Neuron (in vitro differentiated cells): ENCODE data around the gene MRPL14.

Source experiments
- H2AFZ ChIP-seq: one replicate; pipeline ENCODE4 v1.6.1; 2013; ENCODE audit warnings: low read depth, mild to moderate bottlenecking, inconsistent platforms, low read length, moderate library complexity
- H3K27me3 ChIP-seq: one replicate; pipeline ENCODE4 v1.6.1; 2013; ENCODE audit warnings: low read length; ENCODE audit not compliant: insufficient read depth
- H3K36me3 ChIP-seq: one replicate; pipeline ENCODE4 v1.6.1; 2013; ENCODE audit warnings: low read length; ENCODE audit not compliant: insufficient read depth
- H3K4me1 ChIP-seq: one replicate; pipeline ENCODE4 v1.6.1; 2013; ENCODE audit warnings: low read length; ENCODE audit not compliant: insufficient read depth
- H3K4me3 ChIP-seq: 2 replicates; pipeline ENCODE4 v1.5.1; 2013; ENCODE audit warnings: mild to moderate bottlenecking, low read length, moderate library complexity
- H3K9me3 ChIP-seq: one replicate; pipeline ENCODE4 v1.6.1; 2013; ENCODE audit warnings: low read length

The MRPL14 gene

DNA sequence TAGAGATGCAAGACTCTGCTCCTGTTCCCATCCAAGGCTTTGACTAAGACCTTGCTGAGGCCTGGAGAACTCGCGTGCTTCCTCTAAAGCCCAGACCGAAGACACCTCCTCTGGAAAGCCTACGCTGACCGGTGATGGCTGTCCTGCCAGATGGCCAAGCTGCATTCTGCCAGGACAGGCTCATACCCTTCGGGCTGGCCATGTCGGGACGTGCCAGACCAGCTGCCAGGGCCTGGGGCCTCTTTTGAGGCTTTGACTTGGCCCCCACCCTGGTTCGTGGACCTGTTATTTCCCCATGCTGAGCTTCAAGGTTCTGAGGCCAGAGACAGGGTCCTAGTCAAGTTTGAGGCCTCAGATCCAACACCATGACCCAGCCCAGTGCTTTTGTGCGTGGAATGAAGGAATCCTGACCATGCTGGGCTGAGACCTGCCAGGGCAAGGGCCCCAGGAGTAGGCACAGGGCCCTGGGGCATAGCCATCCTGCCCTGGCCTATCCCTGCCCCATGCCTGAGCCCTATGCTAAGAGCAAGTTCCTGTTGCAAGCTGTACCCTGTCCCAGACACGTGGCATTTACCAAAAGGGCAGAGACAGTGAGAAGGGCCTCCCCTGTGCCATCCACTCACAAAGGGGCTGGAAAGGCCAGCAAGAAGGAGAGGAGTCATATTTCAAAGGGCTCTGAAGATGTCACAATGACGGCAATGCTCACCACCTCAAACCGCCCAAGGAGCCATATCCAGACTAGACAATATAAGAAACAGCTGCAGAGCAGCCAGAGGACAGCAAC is 42.8 kb downstream of the MRPL14 start:
- Histone ChIP-seq H3K36me3 (peaks cover 3% of the 10 kb centered on the region), H2AFZ (no peak overlapping the region), H3K4me3 (no peak overlapping the region), H3K9me3 (no peaks in the 10 kb centered on the region), H3K27me3 (no peaks in the 10 kb centered on the region), H3K4me1 (peaks cover 6% of the 10 kb centered on the region)

GRCh38 chr6:44082872-44083321 is 44.4 kb downstream of the MRPL14 start:
- Histone ChIP-seq H3K27me3 (no peaks in the 10 kb centered on the region), H3K36me3 (no peaks in the 10 kb centered on the region), H2AFZ (no peak overlapping the region), H3K4me1 (peaks cover 6% of the 10 kb centered on the region), H3K9me3 (no peaks in the 10 kb centered on the region), H3K4me3 (no peak overlapping the region)

DNA sequence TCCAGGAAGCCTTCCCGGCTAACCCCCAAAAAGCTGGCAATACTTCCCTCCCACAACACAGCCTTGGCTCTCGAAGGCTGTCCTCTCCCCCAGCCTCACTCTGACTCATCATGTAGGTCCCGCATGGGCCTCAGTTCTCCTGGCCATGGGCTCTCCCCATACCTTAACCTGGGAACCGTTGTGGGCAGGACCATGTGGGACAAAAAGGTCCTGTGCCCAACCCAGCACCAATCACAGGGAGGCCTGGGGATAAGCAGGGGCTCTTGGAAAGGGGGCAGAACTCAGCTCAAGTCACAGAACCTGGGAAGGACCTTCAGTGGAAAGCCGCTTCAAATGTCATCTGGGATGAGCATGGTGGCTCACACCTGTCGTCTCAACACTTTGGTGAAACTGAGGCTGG is 45.5 kb downstream of the MRPL14 start:
- Histone ChIP-seq H2AFZ (no peak overlapping the region), H3K9me3 (no peaks in the 10 kb centered on the region)

GRCh38 chr6:44080561-44081521 is 46.4 kb downstream of the MRPL14 start:
- Histone ChIP-seq H3K36me3 (no peaks in the 10 kb centered on the region), H3K27me3 (peaks cover 13% of the 10 kb centered on the region), H3K4me1 (peaks cover 14% of the 10 kb centered on the region), H3K4me3 (no peak overlapping the region), H2AFZ (no peak overlapping the region), H3K9me3 (no peaks in the 10 kb centered on the region)

More for the DNA sequence above, 45.5 kb downstream of the MRPL14 start:
- H3K27me3 ChIP-seq: peaks cover 6% of the 10 kb centered on the region
- H3K36me3 ChIP-seq: no peaks in the 10 kb centered on the region
- peaks cover 9% of the 10 kb centered on the region for H3K4me1 ChIP-seq
- H3K4me3 ChIP-seq: no peak overlapping the region

DNA sequence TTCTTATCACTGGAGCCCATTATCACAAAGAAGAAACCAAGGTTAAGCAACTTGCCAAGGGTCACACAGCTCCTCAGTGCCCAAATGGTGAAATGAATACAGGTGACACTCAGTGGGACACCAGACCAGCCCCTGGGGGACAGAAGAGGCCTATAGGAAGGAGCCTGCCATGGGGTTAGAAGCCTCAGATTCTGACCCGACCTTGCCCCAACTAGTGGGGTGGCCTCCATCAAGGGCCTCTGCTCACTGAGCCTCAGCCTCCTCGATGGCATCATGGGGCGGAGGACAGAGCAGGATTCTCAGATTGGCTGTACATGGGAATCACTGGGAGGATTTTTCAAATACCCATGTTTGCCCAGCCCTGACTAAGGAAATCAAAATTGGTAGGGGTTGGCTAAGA is 47.6 kb downstream of the MRPL14 start:
- Histone ChIP-seq H3K36me3 (no peaks in the 10 kb centered on the region), H3K4me1 (peaks cover 12% of the 10 kb centered on the region), H3K9me3 (no peaks in the 10 kb centered on the region), H3K4me3 (no peak overlapping the region), H3K27me3 (peaks cover 21% of the 10 kb centered on the region), H2AFZ (no peak overlapping the region)

GRCh38 chr6:44078827-44079671 is 48.2 kb downstream of the MRPL14 start:
- Histone ChIP-seq H3K9me3 (no peaks in the 10 kb centered on the region), H3K4me1 (peaks cover 8% of the 10 kb centered on the region), H2AFZ (no peak overlapping the region), H3K4me3 (no peak overlapping the region), H3K27me3 (peaks cover 21% of the 10 kb centered on the region), H3K36me3 (no peaks in the 10 kb centered on the region)

GRCh38 chr6:44078219-44078826 is 48.9 kb downstream of the MRPL14 start:
- Histone ChIP-seq H3K4me3 (no peak overlapping the region), H3K27me3 (peaks cover 21% of the 10 kb centered on the region), H3K4me1 (peaks cover 14% of the 10 kb centered on the region), H2AFZ (no peak overlapping the region), H3K36me3 (no peaks in the 10 kb centered on the region), H3K9me3 (no peaks in the 10 kb centered on the region)

DNA sequence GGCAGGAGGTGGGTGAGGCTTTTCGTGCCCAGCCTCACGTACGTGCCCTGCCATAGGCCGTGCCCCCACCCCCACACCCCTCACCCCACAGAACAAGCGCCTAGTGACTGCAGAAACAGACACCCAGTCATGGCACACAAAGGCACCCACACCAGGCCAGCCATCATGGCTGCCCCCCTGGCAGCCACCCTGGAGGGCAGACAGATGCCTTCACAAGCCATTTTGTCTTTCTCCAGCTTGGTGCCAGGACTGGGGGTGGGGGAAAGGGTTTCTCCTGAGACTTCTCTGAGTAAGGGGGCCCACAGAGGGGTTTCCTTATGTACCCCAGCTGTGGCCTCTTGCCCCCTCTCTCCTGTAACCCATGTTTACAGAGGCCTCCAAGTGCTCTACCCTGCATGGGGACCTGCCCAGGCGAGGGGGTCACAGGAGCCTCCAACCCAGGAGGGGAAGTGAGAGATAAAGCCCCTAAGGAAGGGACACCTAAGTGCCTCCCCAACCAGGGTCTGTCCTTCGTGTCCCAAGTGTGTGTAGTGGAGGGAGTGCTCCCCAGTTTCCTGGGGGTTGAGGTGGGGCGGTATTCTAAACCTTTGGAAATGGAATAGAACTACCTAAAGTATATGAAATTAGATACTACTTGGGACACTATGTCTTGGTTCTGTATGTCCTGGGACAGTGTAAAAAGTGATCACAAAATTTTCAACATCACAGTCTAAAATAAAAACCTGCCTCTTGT is 49.9 kb downstream of the MRPL14 start:
- Histone ChIP-seq H3K4me1 (peaks cover 19% of the 10 kb centered on the region), H3K9me3 (no peaks in the 10 kb centered on the region), H3K36me3 (no peaks in the 10 kb centered on the region), H3K27me3 (peaks cover 21% of the 10 kb centered on the region), H2AFZ (no peak overlapping the region), H3K4me3 (no peak overlapping the region)

DNA sequence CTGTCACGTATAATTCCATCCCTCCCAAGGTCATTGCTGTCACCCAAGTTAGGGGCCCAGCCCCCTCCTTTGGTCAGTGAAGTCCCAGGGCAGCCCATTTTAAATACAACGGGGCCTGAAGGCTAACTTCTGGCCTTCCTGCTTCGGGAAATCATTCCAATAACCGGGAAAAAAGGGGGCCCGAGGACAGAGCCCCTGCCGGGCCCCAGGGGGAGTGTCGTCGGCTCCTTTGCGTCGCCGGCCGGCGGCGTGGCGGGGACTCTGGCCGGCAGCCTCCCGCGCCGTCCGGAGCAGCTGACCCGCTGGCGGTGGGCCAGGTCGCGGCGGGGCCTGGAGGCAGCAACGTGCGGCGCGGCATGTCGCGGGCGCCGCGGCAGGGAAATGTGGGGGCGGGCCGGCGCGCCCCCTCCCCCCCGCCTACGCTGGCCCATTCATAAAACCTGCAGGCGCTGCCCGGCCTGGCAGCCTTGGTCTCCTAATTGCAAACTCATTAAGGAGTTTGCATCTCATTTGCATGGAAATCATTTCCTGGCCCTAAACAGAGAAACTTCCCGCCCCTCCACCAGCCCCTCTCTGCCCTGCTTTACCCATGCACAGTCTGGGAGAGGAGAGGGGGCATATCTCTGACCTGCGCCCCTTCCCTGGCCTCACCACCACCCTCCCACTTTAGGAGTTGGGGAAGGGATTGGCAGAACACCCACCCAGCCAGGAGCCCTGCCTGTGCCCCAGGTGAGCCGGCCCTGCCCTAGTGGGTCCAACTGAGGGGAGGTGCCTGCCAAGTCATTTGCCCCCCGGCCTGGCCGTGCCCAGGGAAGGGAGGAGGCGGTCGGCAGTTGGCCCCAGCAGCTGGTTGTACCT is 50.7 kb downstream of the MRPL14 start:
- Histone ChIP-seq H3K36me3 (no peaks in the 10 kb centered on the region), H3K9me3 (no peaks in the 10 kb centered on the region), H3K4me3 (no peak overlapping the region), H2AFZ (no peak overlapping the region), H3K27me3 (peaks cover 23% of the 10 kb centered on the region), H3K4me1 (peaks cover 19% of the 10 kb centered on the region)

GRCh38 chr6:44075647-44076355 is 51.5 kb downstream of the MRPL14 start:
- no peak overlapping the region for H2AFZ ChIP-seq
- H3K27me3 ChIP-seq: peaks cover 24% of the 10 kb centered on the region
- no peaks in the 10 kb centered on the region for H3K36me3 ChIP-seq
- no peak overlapping the region for H3K4me3 ChIP-seq
- peaks cover 19% of the 10 kb centered on the region for H3K4me1 ChIP-seq
- no peaks in the 10 kb centered on the region for H3K9me3 ChIP-seq
